Anterior cingulate cortex (tissue), 58 donors: ENCODE data around the gene MAP3K7.

ENCODE experiments used
- DNase-seq, 58 donors: peaks; one replicate each; lab custom pipeline; 2025; lab: John Stamatoyannopoulos, UW

Gene MAP3K7

DNA sequence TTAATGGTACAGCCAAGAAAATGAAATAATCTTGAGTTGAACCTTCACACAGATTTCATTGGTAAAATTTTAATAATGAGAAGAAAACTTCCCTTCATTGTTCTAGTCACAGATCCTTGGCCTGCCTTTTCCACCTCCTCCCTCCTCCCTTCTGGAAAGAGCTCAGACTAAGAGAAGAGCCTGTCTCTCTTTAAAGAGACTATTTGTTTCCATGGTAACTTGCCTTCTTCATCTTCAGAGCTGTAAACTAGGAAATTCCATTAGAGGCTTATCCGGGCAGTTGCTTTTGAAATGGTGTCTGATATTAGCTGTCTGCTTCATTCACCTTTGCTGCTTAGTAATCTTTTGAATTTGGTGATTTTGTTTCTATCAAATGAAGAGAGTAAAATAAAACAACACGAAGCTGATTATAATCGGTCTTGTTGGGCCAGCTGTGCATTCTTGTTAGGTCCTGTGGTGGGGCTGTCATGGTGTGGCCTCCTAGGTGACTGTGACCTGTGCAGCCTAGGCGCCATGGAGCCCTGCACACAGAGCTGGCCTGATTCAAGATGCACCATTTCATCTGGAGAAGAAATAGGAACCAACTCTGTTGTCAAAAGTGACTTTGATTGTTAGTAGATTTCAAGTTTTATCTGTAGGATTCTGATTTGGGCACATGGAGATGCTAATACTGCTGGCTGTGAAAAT lies 96.7 kb downstream of the MAP3K7 start:
- DNase-seq = peak in 1 of 58 donors; percentile 24

DNA sequence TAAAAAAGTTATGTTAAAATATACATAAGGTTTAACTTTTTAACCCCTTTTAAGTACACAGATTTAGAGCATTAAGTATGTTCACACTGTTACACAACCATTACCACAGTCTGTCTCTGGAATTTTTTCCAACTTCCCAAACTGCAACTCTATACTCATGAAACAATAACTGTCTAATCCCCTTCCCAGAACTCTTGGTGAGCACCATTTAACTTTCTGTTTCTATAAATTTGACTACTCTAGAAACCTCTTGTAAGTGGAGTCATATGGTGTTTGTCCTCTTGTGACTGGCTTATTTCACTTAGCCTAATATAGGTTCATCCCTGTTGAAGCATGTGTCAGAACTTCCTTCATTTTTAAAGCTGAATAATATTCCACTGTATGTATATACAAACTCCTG lies 98.1 kb downstream of the MAP3K7 start:
- no peak for DNase-seq

DNA sequence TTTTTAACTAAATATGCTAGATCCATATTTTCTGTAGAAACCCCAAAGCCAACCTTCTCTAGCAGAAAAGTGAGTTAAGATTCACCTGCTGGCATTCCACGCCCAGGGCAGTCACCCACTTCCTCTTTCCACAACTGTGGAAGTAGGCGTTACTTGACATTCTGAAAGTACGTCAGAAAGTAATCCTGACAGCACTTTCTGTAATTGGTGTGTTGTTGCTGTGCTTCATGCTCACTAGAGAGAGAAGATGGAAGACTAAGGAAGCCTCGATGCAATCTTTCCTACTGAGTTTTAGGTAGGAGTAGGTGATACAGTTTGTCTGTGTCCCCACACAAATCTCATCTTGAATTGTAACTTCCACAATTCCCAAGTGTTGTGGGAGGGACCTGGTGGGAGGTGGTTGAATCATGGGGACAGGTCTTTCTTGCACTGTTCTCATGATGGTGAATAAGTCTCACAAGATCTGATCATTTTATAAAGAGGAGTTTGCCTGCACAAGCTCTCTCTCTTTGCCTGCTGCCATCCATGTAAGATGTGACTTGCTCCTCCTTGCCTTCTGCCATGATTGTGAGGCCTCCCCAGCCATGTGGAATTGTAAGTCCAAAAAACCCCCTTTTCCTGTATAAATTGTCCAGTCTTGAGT lies 101.1 kb downstream of the MAP3K7 start:
- DNase-seq = no peak

DNA sequence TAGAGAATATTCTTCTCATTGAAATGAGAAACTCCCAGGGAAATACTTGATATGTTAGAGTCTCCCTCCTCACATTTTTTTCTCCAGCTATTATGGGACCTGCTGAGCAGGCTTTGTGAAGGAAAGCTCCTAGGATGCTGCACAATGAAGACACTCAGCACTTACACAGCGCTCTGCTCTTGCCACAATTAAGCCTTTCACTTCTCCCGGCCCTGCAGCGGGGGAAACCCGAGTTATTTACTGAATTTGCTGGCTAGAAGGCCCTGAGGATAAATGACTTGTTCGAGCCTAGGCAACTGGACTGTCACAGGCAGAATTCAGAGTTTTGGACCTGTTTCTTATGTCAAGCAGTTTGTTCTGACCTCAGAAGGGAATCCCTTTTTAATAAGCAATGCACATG lies 102.0 kb downstream of the MAP3K7 start:
- peak in 53 of 58 donors; percentile 8 to 89 (median 56) for DNase-seq

DNA sequence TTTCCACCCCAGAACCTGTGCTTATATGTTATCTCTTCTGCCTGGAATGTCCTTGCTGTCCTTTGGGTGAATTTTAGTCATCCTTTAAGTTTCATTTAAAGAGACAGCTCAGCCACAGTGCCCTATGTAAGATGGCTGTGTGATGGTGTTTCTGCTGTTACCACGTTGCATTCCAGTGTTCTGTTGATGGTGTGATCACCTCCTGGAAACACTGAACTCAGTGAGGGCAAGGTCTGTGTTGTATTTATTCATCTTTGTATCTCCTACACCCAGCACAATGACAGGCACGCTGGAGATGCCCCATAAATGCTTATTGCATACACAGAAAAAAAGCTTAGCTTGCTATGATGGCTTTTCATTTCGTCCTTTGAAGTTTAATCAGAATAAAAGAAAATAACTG lies 102.5 kb downstream of the MAP3K7 start:
- no peak for DNase-seq

DNA sequence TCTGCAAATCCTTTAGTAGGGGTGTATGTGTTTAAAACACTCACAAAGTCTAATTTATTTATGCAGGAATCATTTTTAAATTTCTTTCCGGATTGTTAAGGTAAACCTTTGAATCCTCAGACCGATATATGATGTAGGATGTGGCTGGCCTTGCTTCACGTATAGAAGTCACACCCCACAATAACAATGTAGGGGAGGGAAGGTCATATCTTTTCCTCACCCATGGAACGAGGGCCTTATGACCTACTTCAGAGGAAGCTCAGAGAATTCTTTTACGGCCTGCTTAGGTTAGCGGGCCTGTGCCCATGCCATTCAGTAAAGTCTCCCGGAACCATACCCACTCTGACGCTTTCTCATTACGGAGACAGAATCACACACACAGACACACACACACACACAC lies 102.9 kb downstream of the MAP3K7 start:
- no peak for DNase-seq

DNA sequence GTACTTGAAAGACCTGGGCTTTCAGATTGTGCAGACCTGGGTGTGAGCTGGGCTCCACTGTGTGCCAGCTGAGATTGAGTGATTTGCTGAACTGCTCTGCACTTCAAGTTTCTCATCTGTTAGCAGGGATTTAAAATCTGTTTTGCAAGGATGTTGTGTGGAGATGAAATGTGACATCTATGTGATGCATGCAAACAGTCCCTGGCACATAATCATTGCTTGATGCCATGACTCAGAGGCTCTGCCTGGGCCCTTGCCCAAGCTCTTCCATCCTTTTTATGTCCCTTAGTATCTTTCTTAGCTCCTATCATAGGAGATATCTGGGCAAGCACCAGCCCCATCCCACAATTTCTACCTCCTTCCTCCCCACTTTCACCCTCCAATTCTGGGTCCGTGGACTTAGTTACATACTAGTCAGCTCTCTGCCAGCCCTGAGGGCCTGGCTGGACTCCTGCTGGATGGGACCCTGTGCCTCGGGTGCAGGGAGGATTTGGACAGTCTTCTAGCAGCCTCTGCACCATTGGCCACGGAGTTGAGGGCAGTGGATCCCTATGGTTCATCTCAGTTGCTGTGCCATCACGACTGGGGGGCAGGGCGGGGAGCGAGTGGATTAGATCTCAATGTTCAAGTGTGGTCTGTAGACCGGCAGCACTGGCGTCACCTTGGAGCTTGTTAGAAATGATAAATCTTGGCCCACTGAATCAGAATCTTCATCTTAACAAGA lies 103.6 kb downstream of the MAP3K7 start:
- peak in 16 of 58 donors; percentile 4 to 68 (median 20) for DNase-seq

DNA sequence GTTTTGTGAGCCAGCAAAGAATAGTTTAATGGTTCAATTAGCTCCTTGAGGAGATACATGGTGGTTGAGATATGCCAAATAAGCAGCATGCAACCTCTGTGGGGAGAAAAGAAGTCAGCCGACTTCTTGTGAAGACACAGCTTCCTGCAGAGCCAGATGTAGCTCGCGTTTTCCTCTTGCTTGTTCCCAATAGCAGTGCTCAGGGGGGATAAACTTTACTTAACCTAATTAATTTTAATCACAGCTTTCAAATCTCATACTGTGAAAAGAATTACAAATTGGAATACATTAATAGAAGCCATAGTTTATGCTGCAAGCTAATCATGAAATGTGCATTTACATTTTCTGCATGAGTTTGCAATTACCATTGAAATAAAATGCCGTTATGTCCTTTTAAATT lies 106.2 kb downstream of the MAP3K7 start:
- DNase-seq = no peak

DNA sequence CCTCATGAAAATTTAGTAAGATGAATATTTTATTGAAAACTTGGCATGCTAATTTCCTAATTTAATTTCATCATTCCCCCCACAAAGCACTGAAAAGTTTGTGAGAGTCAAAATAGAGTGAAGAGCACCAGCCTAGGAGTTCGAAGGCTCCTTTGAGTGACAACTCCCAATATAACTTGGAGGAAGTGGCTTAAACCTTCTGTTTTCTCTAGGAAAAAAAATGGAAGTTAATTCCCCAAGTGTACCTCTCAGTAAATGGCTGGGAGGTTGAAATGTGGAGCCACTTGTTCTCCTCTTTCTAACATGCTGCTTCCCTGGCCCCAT lies 107.3 kb downstream of the MAP3K7 start:
- no peak for DNase-seq

DNA sequence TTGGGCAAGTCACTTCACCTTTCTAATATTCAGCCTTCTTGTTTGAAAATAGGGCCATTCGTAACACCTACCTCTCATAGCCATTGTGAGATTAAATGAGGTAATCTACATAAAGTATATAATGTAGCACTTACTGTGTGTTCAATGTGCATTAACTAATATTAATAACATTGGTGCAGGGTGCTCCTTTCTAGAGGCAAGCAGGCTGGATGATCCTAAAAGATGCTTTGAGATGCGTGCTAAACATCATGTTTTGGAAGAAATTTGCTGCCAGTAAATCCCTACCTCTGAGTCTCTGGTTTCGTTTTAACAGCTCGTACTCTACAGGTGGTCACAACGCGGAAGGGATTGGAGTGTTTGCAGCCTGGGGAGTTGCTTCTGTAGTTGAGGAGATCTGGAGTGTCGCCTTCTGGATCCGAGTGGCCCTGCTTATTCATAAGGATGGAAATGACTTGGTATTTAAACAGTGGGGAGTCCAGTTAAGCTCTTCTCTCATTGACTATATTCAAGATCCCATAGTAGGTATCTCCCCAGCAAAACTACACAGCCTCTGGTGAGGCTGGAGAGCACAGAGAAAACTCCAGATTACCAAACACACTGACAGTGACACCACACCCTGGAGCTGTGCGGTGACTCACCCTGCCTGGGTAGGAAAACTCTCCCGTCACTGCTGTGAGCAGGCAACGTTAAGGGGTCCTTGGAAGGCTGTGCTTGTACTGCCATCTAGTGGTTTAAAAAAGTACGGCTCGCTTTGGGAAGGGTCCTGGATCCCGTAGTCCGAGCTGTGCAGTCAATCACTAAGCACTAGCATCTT lies 107.9 kb downstream of the MAP3K7 start:
- peak; percentile 5 to 92 (median 76) for DNase-seq

DNA sequence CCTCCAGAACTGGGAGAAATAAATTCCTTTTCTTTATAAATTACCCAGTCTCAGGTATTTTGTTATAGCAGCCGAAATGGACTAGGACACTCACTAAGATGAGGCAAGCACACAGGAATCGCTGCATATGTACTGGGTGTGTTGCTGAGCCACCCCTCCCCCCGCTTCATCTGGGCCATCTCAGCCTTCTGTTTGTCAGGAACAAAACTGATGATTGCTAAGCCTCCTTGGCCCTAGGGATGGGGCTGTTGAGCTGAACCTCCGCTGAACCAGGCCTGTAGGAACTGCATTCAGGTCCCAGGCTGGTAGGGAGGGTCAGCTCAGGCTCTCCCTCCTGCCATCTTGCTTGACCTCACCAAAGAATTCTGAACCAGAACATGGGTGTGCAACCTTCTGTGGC lies 108.6 kb downstream of the MAP3K7 start:
- peak in 1 of 58 donors; percentile 2 for DNase-seq

DNA sequence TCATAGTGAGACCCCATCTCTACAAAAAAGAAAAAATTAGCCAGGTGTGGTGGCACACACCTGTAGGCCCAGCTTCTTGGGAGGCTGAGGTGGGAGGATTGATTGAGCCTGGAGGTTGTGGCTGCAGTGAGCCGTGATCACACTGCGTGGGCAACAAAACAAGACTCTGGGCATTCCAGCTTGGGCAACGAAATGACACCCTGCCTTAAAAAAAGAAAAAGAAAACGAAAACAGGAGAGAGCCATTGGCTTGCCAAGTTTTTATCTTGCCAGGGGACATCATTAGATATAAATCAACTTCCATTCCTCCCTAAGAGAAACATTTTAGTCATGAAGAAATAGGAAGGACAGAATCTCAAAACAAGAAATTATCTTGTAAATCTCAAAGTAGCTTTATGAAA lies 109.5 kb downstream of the MAP3K7 start:
- DNase-seq = no peak

DNA sequence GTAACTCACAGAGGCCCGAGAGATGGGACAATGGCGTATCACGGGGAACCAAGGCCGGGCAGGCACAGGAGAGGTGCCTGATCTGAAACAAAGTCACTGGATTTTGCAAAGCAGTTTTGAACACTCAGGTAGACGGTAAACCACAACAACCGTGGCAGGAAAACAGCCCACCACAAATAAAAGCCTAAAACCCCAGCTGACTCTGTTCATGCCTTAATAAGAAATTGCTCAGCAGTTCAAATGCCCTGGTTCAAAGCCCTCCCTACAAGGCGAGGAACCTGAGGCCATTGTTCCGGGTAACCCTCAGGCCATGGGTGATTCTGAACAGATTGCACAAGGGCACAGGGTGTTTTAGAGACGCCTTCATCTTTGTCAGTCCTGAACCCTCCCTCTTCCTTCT lies 114.2 kb downstream of the MAP3K7 start:
- no peak for DNase-seq

DNA sequence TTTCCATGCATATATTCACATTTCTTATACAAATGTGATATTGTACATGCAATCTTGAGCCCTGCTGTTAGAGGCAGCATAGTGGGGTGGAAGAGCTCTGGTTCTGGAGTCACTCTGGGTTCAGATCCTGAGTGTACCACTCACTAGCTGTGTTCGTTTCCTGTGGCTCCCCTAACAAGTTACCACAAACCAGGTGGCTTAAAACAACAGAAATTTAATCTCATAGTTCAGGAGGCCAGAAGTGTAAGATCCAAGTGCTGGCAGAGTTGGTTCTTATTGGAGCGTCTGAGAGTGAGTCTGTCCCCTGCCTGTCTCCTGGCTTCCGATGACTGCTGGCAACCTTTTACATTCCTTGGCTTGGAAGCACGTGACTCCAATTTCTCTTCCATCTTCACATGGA lies 115.6 kb downstream of the MAP3K7 start:
- DNase-seq = no peak

DNA sequence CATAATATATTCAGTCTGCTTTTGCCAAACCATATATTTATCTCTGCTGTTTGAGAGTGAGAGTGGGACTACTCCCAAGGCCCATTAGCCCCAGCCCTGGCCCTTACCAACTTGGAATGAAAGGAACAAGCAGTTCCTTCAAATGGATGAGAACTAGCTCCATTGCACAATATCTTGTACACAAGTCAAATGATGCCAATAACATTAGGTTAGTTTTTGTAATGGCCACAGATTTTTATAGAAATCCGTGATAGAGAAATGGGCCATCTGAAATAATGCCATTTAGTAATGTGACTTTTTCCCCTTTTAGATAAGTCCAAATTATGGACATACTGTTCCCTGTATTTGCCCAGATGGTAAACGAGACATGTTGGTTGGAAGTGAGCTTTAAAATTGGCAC lies 117.0 kb downstream of the MAP3K7 start:
- no peak for DNase-seq

DNA sequence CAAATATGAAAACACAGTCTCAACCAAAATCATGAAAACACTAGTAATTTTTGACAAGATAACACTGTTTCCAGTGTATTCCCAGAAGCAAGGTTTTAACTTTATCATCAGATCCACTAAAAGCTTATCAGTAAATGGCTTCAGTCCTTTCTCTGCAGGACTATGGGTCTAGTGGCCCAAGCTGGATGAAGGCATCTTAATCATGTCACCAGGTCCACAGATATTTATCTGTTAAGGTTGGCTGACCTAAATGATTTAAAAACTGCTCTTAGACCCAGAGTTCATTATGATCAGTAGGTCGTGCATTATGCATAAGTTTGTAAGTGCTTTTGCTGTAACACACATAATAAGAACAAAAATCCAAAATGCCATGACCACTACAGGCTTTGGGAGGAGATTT lies 118.0 kb downstream of the MAP3K7 start:
- DNase-seq = no peak

DNA sequence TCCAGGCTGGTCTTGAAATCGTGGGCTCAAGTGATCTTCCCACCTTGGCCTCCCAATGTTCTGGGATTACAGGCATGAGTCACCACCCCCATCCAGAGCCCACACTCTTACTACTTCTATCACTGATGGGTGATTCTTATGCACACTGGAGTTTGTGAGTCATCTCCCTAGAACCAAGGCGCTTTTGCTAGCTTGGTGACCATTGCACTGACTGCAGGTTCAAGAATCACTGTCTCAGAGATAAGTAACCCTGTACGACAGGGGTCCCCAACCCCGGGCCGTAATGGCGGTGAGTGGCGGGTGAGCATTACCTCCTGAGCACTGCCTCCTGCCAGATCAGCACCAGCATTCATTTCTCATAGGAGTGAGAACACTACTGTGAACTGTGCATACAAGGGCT lies 118.8 kb downstream of the MAP3K7 start:
- no peak for DNase-seq

DNA sequence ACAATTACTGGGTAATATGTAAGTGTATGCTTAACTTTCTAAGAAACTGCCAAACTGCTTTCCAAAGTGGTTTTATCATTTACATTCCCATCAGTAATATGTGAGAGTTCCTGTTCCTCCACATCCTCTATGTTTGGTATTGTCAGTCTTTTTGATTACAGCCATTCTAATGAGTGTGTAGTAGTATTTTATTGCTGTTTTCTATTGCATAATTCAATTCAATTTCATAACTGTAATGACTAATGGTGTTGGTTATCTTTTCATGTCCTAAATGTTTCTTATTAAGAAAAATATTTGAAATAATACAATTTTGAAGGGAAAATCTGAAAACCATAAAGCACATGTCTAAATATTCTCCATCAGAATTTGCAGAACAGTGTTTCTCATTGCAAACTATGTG lies 119.3 kb downstream of the MAP3K7 start:
- no peak for DNase-seq

DNA sequence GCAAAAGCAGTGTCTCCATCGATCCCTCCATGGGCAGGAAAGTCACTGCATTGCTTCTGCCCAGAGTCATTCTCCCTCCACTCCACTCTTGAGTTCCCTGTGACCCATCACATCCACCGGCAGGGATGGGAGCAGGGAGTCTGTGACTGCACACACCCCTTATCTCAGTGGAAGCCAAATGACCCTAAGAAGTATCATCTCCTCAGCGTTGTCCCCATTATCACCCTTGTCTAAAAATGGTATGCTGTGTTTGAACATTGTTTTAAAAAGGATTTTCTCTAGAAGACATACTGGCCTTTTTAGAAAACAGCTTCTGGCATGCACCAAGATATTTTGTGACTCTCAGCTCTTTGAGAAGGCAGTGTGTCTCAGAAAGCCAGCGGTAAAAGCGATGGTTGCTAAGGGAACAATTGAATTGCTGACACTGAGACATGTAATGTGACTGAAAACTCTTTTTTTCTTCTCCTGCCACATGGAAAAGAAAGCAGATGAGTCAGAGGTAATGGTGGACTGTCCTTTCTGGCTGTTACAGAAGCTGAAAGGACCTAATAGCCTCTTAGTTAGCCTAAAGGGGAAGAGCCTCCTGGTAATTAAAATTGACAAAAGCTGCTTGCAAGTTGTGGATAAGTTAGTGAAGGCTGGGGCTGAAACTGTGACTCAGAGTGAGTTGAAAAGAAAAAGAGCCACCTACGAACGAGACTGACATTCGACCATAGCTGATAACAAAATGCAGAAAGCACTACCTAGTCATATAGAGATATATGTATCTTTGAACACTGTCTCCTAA lies 120.5 kb downstream of the MAP3K7 start:
- DNase-seq = peak in 8 of 58 donors; percentile 7 to 55 (median 10)

DNA sequence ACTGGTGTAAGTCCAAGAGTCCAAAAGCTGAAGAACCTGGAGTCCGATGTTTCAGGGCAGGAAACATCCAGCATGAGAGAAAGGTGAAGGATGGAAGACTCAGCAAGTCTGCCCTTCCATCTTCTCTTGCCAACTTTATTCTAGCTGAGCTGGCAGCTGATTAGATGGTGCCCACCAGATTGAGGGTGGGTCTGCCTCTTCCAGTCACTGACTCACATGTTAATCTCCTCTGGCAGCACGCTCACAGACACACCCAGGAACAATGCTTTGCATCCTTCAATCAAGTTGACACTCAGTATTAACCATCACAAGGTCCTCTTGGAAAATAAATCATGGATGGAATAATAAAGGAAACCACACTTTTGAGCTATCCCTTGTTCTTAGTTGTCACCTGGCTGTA lies 121.2 kb downstream of the MAP3K7 start:
- no peak for DNase-seq
